ENCODE results near the gene RAB7A. TPM values are rescaled to one million over a fixed set of nuclear protein-coding genes. Genes with fewer than 3 reads are reported as not detected.
"Not testable (repeated sequence)": the region's sequence is repeated elsewhere in the genome, so short reads cannot be mapped to it uniquely, and the experiment has no call there.

Gene RAB7A
- total and polyA plus RNA-seq, 4 donors: 72.8 to 392 (median 202) TPM

DNA sequence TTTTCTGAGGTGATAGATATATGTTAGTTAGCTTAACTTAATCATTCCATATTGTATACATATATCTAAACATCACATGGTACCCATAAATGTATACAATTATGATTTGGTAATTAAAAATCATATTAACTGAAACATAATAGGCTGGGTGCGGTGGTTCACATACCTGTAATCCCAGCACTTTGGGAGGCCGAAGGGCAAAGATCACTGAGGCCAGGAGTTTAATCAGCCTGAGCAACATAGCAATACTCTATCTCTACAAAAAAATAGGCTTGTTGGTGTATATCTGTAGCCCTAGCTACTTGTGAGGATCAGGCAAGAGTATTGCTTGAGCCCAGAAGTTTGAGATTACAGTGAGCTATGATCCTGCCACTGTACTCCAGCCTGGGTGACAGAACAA, 20.9 kb downstream of the RAB7A start:
- no CpG with 5 or more reads among the region's 2 CpGs for WGBS (ENCODE audit: insufficient coverage)
- Histone ChIP-seq H3K4me3 (ENCODE audit: low read depth, low read length) (no peak overlapping the region), H3K36me3 (ENCODE audit: control insufficient read depth, insufficient read depth, low read length) (peaks cover 13% of the 10 kb centered on the region), H3K27ac (ENCODE audit: low read depth, low read length) (no peak overlapping the region), H3K27me3 (ENCODE audit: control insufficient read depth, insufficient read depth, low read length) (no peaks in the 10 kb centered on the region), H3K4me1 (ENCODE audit: control insufficient read depth, insufficient read depth, low read length) (no peaks in the 10 kb centered on the region), H3K9me3 (ENCODE audit: control insufficient read depth, insufficient read depth, low read length) (peaks cover 1% of the 10 kb centered on the region)
- DNase-seq (ENCODE audit: low read depth in 4 of 6, low spot score in 6 of 6): no peak

DNA sequence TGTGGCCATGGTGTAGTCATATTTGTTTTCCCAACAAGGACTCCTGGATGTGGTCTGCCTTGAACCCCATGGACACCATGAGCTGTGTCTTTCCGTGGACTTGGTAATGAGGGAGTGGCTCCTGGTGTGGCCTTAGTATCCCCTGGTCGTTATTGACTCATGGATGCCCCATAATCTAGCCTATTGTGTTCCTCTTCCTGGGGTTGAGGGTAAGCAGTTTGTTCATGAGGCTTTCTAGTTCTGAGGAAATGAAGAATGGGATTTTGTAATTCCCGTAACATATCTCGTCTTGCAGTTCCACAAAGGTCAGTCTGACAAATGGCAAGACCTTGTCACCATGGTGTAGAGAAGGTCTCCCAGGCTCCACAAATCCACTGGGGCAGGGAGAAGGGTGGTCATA, 22.6 kb downstream of the RAB7A start:
- Histone ChIP-seq H3K9me3 (ENCODE audit: control insufficient read depth, insufficient read depth, low read length) (peaks cover 1% of the 10 kb centered on the region), H3K27me3 (ENCODE audit: control insufficient read depth, insufficient read depth, low read length) (no peaks in the 10 kb centered on the region), H3K4me1 (ENCODE audit: control insufficient read depth, insufficient read depth, low read length) (no peaks in the 10 kb centered on the region), H3K4me3 (ENCODE audit: low read depth, low read length) (no peak overlapping the region), H3K27ac (ENCODE audit: low read depth, low read length) (no peak overlapping the region), H3K36me3 (ENCODE audit: control insufficient read depth, insufficient read depth, low read length) (peaks cover 6% of the 10 kb centered on the region)
- DNase-seq (ENCODE audit: low read depth in 4 of 6, low spot score in 6 of 6): no peak
- 92% methylated on average over 4 of the region's 4 CpGs for WGBS (ENCODE audit: insufficient coverage)

DNA sequence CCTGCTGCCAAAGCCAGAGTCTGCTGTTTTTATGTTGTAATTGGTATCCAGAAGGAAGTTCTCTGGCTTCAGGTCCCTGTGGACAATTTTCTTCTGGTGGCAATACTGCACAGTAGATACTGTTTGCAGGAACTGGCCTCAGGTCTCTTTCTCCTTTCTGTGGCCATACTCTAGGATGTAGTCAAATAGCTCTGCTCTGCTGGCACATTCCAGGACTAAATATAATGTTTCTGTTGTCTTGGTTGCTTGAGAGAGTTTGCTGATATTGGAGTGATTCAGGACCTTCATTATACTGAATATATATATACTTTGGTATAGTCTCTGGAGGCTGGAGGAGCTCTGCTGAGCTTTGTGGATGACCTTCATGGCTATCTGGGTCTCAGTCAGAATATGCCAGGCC, 23.1 kb downstream of the RAB7A start:
- Histone ChIP-seq H3K4me3 (ENCODE audit: low read depth, low read length) (no peak overlapping the region), H3K9me3 (ENCODE audit: control insufficient read depth, insufficient read depth, low read length) (peaks cover 1% of the 10 kb centered on the region), H3K4me1 (ENCODE audit: control insufficient read depth, insufficient read depth, low read length) (no peaks in the 10 kb centered on the region), H3K36me3 (ENCODE audit: control insufficient read depth, insufficient read depth, low read length) (peaks cover 3% of the 10 kb centered on the region), H3K27me3 (ENCODE audit: control insufficient read depth, insufficient read depth, low read length) (no peaks in the 10 kb centered on the region), H3K27ac (ENCODE audit: low read depth, low read length) (no peak overlapping the region)
- DNase-seq (ENCODE audit: low read depth in 4 of 6, low spot score in 6 of 6): no peak

DNA sequence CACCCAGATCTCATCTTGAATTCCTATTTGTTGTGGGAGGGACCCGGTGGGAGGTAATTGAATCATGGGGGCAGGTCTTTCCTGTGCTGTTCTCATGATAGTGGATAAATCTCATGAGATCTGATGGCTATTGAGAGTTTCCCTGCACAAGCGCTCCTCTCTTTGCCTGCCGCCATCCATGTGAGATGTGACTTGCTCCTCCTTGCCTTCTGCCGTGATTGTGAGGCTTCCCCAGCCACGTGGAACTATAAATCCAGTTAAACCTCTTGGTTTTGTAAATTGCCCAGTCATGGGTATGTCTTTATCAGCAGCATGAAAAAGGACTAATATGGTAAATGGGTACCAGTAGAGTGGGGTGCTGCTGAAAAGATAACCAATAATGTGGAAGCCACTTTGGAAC, 23.6 kb downstream of the RAB7A start:
- H3K36me3 ChIP-seq (ENCODE audit: control insufficient read depth, insufficient read depth, low read length); DNase-seq (ENCODE audit: low read depth in 4 of 6, low spot score in 6 of 6); H3K27ac ChIP-seq (ENCODE audit: low read depth, low read length); H3K27me3 ChIP-seq (ENCODE audit: control insufficient read depth, insufficient read depth, low read length); H3K4me3 ChIP-seq (ENCODE audit: low read depth, low read length); H3K9me3 ChIP-seq (ENCODE audit: control insufficient read depth, insufficient read depth, low read length); H3K4me1 ChIP-seq (ENCODE audit: control insufficient read depth, insufficient read depth, low read length): not testable (repeated sequence)
- WGBS (ENCODE audit: insufficient coverage): 93% methylated on average over 3 of the region's 5 CpGs

DNA sequence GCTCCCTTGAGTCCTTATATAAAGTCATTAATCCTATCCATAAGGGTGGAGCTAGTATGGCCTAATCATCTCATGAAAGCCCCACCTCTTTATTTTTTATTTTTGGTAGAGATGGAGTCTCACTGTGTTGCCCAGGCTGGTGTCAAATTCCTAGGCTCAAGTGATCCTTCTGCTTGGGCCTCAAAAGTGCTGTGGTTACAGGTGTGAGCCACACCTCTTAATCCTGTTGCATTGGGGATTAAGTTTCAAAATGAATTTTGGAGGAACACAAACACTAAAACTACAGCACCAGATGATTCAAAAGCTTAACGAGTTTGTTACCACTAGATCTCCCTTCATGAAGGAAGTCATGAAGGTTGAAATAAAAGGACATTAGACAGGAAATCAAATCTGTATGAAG, 27.7 kb downstream of the RAB7A start:
- no peaks in the 10 kb centered on the region for H3K4me1 ChIP-seq (ENCODE audit: control insufficient read depth, insufficient read depth, low read length)
- H3K27ac ChIP-seq (ENCODE audit: low read depth, low read length): no peak overlapping the region
- peaks cover 3% of the 10 kb centered on the region for H3K36me3 ChIP-seq (ENCODE audit: control insufficient read depth, insufficient read depth, low read length)
- no peak overlapping the region for H3K4me3 ChIP-seq (ENCODE audit: low read depth, low read length)
- peaks cover 1% of the 10 kb centered on the region for H3K9me3 ChIP-seq (ENCODE audit: control insufficient read depth, insufficient read depth, low read length)
- no peaks in the 10 kb centered on the region for H3K27me3 ChIP-seq (ENCODE audit: control insufficient read depth, insufficient read depth, low read length)
- no CpG with 5 or more reads among the region's 1 CpG for WGBS (ENCODE audit: insufficient coverage)
- no peak for DNase-seq (ENCODE audit: low read depth in 4 of 6, low spot score in 6 of 6)

DNA sequence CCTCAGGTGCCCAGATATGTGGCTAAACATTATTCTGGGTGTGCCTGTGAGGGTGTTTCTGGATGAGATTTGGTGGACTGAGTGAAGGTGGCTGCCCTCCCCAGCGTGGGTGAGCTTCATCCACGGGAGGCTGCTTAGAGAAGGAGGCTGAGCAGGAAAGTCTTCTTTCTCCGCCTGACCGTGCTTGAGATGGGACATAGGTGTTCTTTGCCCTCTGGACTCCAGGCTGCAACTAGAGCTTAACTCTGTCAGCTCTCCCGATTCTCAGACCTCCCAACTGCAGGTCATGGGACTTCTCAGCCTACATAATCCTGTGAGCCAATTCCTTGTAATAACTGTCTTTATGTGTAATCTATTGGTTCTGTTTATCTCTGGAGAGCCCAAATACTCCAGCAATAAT, 34.1 kb downstream of the RAB7A start:
- WGBS (ENCODE audit: insufficient coverage): 100% methylated on average over 2 of the region's 5 CpGs
- peaks cover 3% of the 10 kb centered on the region for H3K4me1 ChIP-seq (ENCODE audit: control insufficient read depth, insufficient read depth, low read length)
- H3K27me3 ChIP-seq (ENCODE audit: control insufficient read depth, insufficient read depth, low read length): no peaks in the 10 kb centered on the region
- H3K27ac ChIP-seq (ENCODE audit: low read depth, low read length): no peak overlapping the region
- no peak for DNase-seq (ENCODE audit: low read depth in 4 of 6, low spot score in 6 of 6)
- no peaks in the 10 kb centered on the region for H3K9me3 ChIP-seq (ENCODE audit: control insufficient read depth, insufficient read depth, low read length)
- no peak overlapping the region for H3K4me3 ChIP-seq (ENCODE audit: low read depth, low read length)
- peaks cover 4% of the 10 kb centered on the region for H3K36me3 ChIP-seq (ENCODE audit: control insufficient read depth, insufficient read depth, low read length)

DNA sequence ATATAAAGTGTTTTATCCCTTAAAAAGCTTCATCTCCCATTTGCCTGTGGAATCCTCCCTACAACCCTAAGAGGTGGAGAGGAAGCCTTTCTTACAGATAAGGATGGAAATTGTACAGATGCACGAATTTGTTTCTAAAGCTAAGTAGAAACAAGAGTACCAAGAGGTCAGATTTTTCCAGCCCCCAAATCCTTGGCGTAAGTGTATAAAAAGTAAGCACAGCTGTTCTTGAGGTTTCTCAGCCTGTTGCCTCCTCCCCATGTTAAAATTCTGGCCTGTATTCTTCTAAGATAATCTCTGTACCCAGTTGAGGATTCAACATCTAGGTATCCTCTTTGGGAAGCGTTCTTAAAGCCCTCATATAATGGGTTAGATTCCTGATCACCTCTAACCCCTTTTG, 34.9 kb downstream of the RAB7A start:
- H3K36me3 ChIP-seq (ENCODE audit: control insufficient read depth, insufficient read depth, low read length): peaks cover 8% of the 10 kb centered on the region
- no peak overlapping the region for H3K27ac ChIP-seq (ENCODE audit: low read depth, low read length)
- H3K27me3 ChIP-seq (ENCODE audit: control insufficient read depth, insufficient read depth, low read length): no peaks in the 10 kb centered on the region
- WGBS (ENCODE audit: insufficient coverage): no CpG with 5 or more reads among the region's 3 CpGs
- no peaks in the 10 kb centered on the region for H3K9me3 ChIP-seq (ENCODE audit: control insufficient read depth, insufficient read depth, low read length)
- H3K4me3 ChIP-seq (ENCODE audit: low read depth, low read length): no peak overlapping the region
- no peak for DNase-seq (ENCODE audit: low read depth in 4 of 6, low spot score in 6 of 6)
- peaks cover 3% of the 10 kb centered on the region for H3K4me1 ChIP-seq (ENCODE audit: control insufficient read depth, insufficient read depth, low read length)

DNA sequence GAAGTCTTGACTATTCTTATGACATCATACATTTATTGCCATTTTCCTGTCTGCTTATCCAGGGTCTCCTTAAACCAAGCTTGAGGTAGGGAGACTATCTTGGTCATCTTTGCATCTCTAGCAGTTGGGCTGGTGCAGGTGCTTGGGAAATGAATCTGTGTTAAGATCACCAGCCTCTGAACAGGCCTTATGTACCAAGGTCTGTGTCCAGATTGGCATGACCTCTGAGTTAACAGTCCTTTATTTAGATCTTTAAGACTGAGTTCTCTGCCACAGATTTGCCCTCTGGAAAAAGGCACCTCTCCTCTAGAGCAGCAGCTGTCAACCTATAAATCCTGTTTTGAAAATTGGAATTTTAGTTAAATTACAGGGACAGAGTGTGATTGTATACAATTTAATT, 35.4 kb downstream of the RAB7A start:
- no peaks in the 10 kb centered on the region for H3K9me3 ChIP-seq (ENCODE audit: control insufficient read depth, insufficient read depth, low read length)
- peaks cover 3% of the 10 kb centered on the region for H3K4me1 ChIP-seq (ENCODE audit: control insufficient read depth, insufficient read depth, low read length)
- H3K27ac ChIP-seq (ENCODE audit: low read depth, low read length): no peak overlapping the region

DNA sequence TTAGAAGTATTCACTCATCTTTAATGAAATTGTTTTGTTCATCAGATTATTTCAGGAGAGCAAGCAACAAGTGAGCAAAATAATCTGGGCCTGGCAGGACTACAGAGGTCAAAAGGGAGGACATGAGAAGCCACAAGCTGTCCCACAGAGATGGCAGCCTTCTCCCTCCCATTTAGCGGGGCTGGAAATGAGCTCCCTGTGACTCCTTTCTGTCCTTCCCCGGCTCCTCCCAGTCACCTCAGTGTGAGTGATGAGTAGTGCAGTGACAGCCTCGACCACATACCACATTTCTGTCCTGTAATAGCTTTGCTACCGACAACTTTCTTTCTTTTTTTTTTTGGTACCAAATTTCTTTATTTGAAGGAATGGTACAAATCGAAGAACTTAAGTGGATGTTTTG, 38.0 kb downstream of the RAB7A start:
- Histone ChIP-seq H3K4me3 (ENCODE audit: low read depth, low read length) (no peak overlapping the region), H3K36me3 (ENCODE audit: control insufficient read depth, insufficient read depth, low read length) (peaks cover 8% of the 10 kb centered on the region), H3K27ac (ENCODE audit: low read depth, low read length) (no peak overlapping the region), H3K27me3 (ENCODE audit: control insufficient read depth, insufficient read depth, low read length) (no peaks in the 10 kb centered on the region), H3K4me1 (ENCODE audit: control insufficient read depth, insufficient read depth, low read length) (peaks cover 3% of the 10 kb centered on the region), H3K9me3 (ENCODE audit: control insufficient read depth, insufficient read depth, low read length) (no peaks in the 10 kb centered on the region)
- DNase-seq (ENCODE audit: low read depth in 4 of 6, low spot score in 6 of 6): no peak
- no CpG with 5 or more reads among the region's 5 CpGs for WGBS (ENCODE audit: insufficient coverage)

More for the DNA sequence above, 35.4 kb downstream of the RAB7A start:
- H3K4me3 ChIP-seq (ENCODE audit: low read depth, low read length): no peak overlapping the region
- peaks cover 8% of the 10 kb centered on the region for H3K36me3 ChIP-seq (ENCODE audit: control insufficient read depth, insufficient read depth, low read length)
- DNase-seq (ENCODE audit: low read depth in 4 of 6, low spot score in 6 of 6): no peak
- no peaks in the 10 kb centered on the region for H3K27me3 ChIP-seq (ENCODE audit: control insufficient read depth, insufficient read depth, low read length)

DNA sequence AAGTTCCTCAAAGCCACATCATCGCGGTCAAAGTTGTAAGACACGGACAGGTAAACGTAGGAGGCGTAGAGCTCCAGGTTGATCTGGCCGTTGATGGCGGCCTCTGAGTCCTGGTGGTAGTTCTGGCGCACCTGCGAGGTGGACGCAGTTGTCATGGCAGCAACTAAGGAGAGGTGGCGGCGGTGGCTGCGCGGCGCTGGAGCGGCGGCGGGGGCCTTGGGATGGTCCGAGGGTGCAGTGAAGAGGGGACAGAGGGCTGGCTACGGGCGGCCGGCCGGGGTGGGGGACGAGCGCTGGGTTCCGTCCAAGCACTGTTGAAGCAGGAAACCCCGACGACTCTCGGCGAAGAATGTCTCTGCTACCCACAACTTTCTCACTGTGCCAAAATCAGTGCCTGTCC, 38.9 kb downstream of the RAB7A start:
- WGBS (ENCODE audit: insufficient coverage): 98% methylated on average over 21 of the region's 30 CpGs
- peaks cover 8% of the 10 kb centered on the region for H3K36me3 ChIP-seq (ENCODE audit: control insufficient read depth, insufficient read depth, low read length)
- no peak overlapping the region for H3K27ac ChIP-seq (ENCODE audit: low read depth, low read length)
- no peaks in the 10 kb centered on the region for H3K27me3 ChIP-seq (ENCODE audit: control insufficient read depth, insufficient read depth, low read length)
- peaks cover 2% of the 10 kb centered on the region for H3K4me1 ChIP-seq (ENCODE audit: control insufficient read depth, insufficient read depth, low read length)
- no peak overlapping the region for H3K4me3 ChIP-seq (ENCODE audit: low read depth, low read length)
- H3K9me3 ChIP-seq (ENCODE audit: control insufficient read depth, insufficient read depth, low read length): no peaks in the 10 kb centered on the region
- DNase-seq (ENCODE audit: low read depth in 4 of 6, low spot score in 6 of 6): no peak
